ENCODE results near the gene TXNDC2.

Gene TXNDC2

GRCh38 chr18:9927392-9928063 is 41.8 kb downstream of the TXNDC2 start:
- no peak overlapping the region for H4K8ac ChIP-seq (ENCODE audit: low read depth, low read length)
- H3K4me3 ChIP-seq (ENCODE audit: low read length in 2 of 2) = no peak overlapping the region
- no peak overlapping the region for H3K14ac ChIP-seq (ENCODE audit: low read length)
- no peaks in the 10 kb centered on the region for H3K79me1 ChIP-seq (ENCODE audit: low read depth, low read length)
- DNase-seq (ENCODE audit: low spot score) = no peak
- H2BK15ac ChIP-seq (ENCODE audit: low read length) = no peak overlapping the region
- no peak overlapping the region for H3K4ac ChIP-seq (ENCODE audit: low read length)
- H3K27ac ChIP-seq (replicated peaks; ENCODE audit: low read length) = no peak overlapping the region
- no peak overlapping the region for H2BK12ac ChIP-seq (ENCODE audit: low read length)
- H2BK5ac ChIP-seq (ENCODE audit: low read length) = no peak overlapping the region
- H2AK5ac ChIP-seq (ENCODE audit: low read depth, low read length) = no peak overlapping the region
- WGBS, 2 donors (ENCODE audit: extremely low coverage in 2 of 2, insufficient read length in 2 of 2, insufficient replicate concordance in 1 of 2) = no CpG with 5 or more reads among the region's 2 CpGs
- H3K18ac ChIP-seq (ENCODE audit: low read length) = no peak overlapping the region
- H3K36me3 ChIP-seq (replicated peaks in 1 of 2; ENCODE audit: control insufficient read depth in 2 of 2, insufficient read depth in 2 of 2, low read length in 2 of 2) = peaks cover 0 to 15% of the 10 kb centered on the region in 2 donors
- no peaks in the 10 kb centered on the region for H3K9me3 ChIP-seq (replicated peaks in 1 of 2; ENCODE audit: control insufficient read depth in 2 of 2, insufficient read depth in 1 of 2, low read depth in 1 of 2, low read length in 2 of 2)
- H4K91ac ChIP-seq (ENCODE audit: low read depth, low read length, poor library complexity) = no peak overlapping the region
- peaks cover 3 to 7% of the 10 kb centered on the region in 2 donors for H3K4me1 ChIP-seq (ENCODE audit: control insufficient read depth in 2 of 2, insufficient read depth in 1 of 2, low read depth in 1 of 2, low read length in 2 of 2)
- no peak overlapping the region for H2AFZ ChIP-seq (ENCODE audit: low read length)
- H3K27me3 ChIP-seq (ENCODE audit: control insufficient read depth in 3 of 3, insufficient read depth in 3 of 3, low read depth in 1 of 3, low read length in 3 of 3) = no peaks in the 10 kb centered on the region
- H3K9ac ChIP-seq (ENCODE audit: low read depth, low read length, poor library complexity) = no peak overlapping the region
- no peak overlapping the region for H3K4me2 ChIP-seq (ENCODE audit: insufficient read depth, low read length, poor library complexity, severe bottlenecking)
- no peak overlapping the region for H3K23ac ChIP-seq (ENCODE audit: low read depth, low read length, poor library complexity)
- no peak overlapping the region for H2BK120ac ChIP-seq (ENCODE audit: low read depth, low read length)

- no peak overlapping the region for H2BK12ac ChIP-seq (ENCODE audit: low read length)
- H2BK5ac ChIP-seq (ENCODE audit: low read length) = no peak overlapping the region
- H4K8ac ChIP-seq (ENCODE audit: low read depth, low read length) = no peak overlapping the region
- H3K79me1 ChIP-seq (ENCODE audit: low read depth, low read length) = no peaks in the 10 kb centered on the region
- DNase-seq (ENCODE audit: low spot score) = no peak
- H2BK15ac ChIP-seq (ENCODE audit: low read length) = no peak overlapping the region
- H2AK5ac ChIP-seq (ENCODE audit: low read depth, low read length) = no peak overlapping the region
- H3K9ac ChIP-seq (ENCODE audit: low read depth, low read length, poor library complexity) = no peak overlapping the region
- H3K27me3 ChIP-seq (ENCODE audit: control insufficient read depth in 3 of 3, insufficient read depth in 3 of 3, low read depth in 1 of 3, low read length in 3 of 3) = no peaks in the 10 kb centered on the region
- no peak overlapping the region for H3K4me3 ChIP-seq (ENCODE audit: low read length in 2 of 2)
- H2AFZ ChIP-seq (ENCODE audit: low read length) = no peak overlapping the region
- no peak overlapping the region for H3K18ac ChIP-seq (ENCODE audit: low read length)
- peaks cover 0 to 27% of the 10 kb centered on the region in 2 donors for H3K36me3 ChIP-seq (replicated peaks in 1 of 2; ENCODE audit: control insufficient read depth in 2 of 2, insufficient read depth in 2 of 2, low read length in 2 of 2)
- WGBS, 2 donors (ENCODE audit: extremely low coverage in 2 of 2, insufficient read length in 2 of 2, insufficient replicate concordance in 1 of 2) = no CpG with 5 or more reads among the region's 5 CpGs
- no peak overlapping the region for H3K14ac ChIP-seq (ENCODE audit: low read length)
- no peaks in the 10 kb centered on the region for H3K9me3 ChIP-seq (replicated peaks in 1 of 2; ENCODE audit: control insufficient read depth in 2 of 2, insufficient read depth in 1 of 2, low read depth in 1 of 2, low read length in 2 of 2)
- no peak overlapping the region for H4K91ac ChIP-seq (ENCODE audit: low read depth, low read length, poor library complexity)
- no peak overlapping the region for H2BK120ac ChIP-seq (ENCODE audit: low read depth, low read length)
- H3K4me1 ChIP-seq (ENCODE audit: control insufficient read depth in 2 of 2, insufficient read depth in 1 of 2, low read depth in 1 of 2, low read length in 2 of 2) = peaks cover 3 to 6% of the 10 kb centered on the region in 2 donors
- no peak overlapping the region for H3K27ac ChIP-seq (replicated peaks; ENCODE audit: low read length)
- H3K4ac ChIP-seq (ENCODE audit: low read length) = no peak overlapping the region
- H3K23ac ChIP-seq (ENCODE audit: low read depth, low read length, poor library complexity) = no peak overlapping the region
- H3K4me2 ChIP-seq (ENCODE audit: insufficient read depth, low read length, poor library complexity, severe bottlenecking) = peak overlapping the region; percentile 11
These were observed 43.0 kb downstream of the TXNDC2 start for GRCh38 chr18:9928646-9929259.

GRCh38 chr18:9930299-9930884 is 44.6 kb downstream of the TXNDC2 start:
- no peak overlapping the region for H2BK5ac ChIP-seq (ENCODE audit: low read length)
- no peak overlapping the region for H4K91ac ChIP-seq (ENCODE audit: low read depth, low read length, poor library complexity)
- no peak overlapping the region for H2BK15ac ChIP-seq (ENCODE audit: low read length)
- H3K27ac ChIP-seq (replicated peaks; ENCODE audit: low read length) = no peak overlapping the region
- no peak overlapping the region for H2BK12ac ChIP-seq (ENCODE audit: low read length)
- no CpG with 5 or more reads among the region's 3 CpGs for WGBS, 2 donors (ENCODE audit: extremely low coverage in 2 of 2, insufficient read length in 2 of 2, insufficient replicate concordance in 1 of 2)
- H3K18ac ChIP-seq (ENCODE audit: low read length) = no peak overlapping the region
- no peak overlapping the region for H2AFZ ChIP-seq (ENCODE audit: low read length)
- H2AK5ac ChIP-seq (ENCODE audit: low read depth, low read length) = no peak overlapping the region
- no peaks in the 10 kb centered on the region for H3K27me3 ChIP-seq (ENCODE audit: control insufficient read depth in 3 of 3, insufficient read depth in 3 of 3, low read depth in 1 of 3, low read length in 3 of 3)
- no peak overlapping the region for H4K8ac ChIP-seq (ENCODE audit: low read depth, low read length)
- no peak overlapping the region for H3K23ac ChIP-seq (ENCODE audit: low read depth, low read length, poor library complexity)
- H3K9ac ChIP-seq (ENCODE audit: low read depth, low read length, poor library complexity) = no peak overlapping the region
- H3K4me2 ChIP-seq (ENCODE audit: insufficient read depth, low read length, poor library complexity, severe bottlenecking) = no peak overlapping the region
- DNase-seq (ENCODE audit: low spot score) = no peak
- H2BK120ac ChIP-seq (ENCODE audit: low read depth, low read length) = no peak overlapping the region
- peaks cover 2% of the 10 kb centered on the region for H3K79me1 ChIP-seq (ENCODE audit: low read depth, low read length)
- no peak overlapping the region for H3K4ac ChIP-seq (ENCODE audit: low read length)
- H3K9me3 ChIP-seq (replicated peaks in 1 of 2; ENCODE audit: control insufficient read depth in 2 of 2, insufficient read depth in 1 of 2, low read depth in 1 of 2, low read length in 2 of 2) = no peaks in the 10 kb centered on the region
- H3K36me3 ChIP-seq (replicated peaks in 1 of 2; ENCODE audit: control insufficient read depth in 2 of 2, insufficient read depth in 2 of 2, low read length in 2 of 2) = peaks cover 0 to 37% of the 10 kb centered on the region in 2 donors
- no peak overlapping the region for H3K14ac ChIP-seq (ENCODE audit: low read length)
- no peak overlapping the region for H3K4me3 ChIP-seq (ENCODE audit: low read length in 2 of 2)
- peaks cover 3 to 6% of the 10 kb centered on the region in 2 donors for H3K4me1 ChIP-seq (ENCODE audit: control insufficient read depth in 2 of 2, insufficient read depth in 1 of 2, low read depth in 1 of 2, low read length in 2 of 2)

- Histone ChIP-seq H3K18ac (ENCODE audit: low read length) (no peak overlapping the region), H2BK5ac (ENCODE audit: low read length) (no peak overlapping the region), H3K36me3 (replicated peaks in 1 of 2; ENCODE audit: control insufficient read depth in 2 of 2, insufficient read depth in 2 of 2, low read length in 2 of 2) (peaks cover 0 to 43% of the 10 kb centered on the region in 2 donors), H3K27ac (replicated peaks; ENCODE audit: low read length) (no peak overlapping the region), H3K27me3 (ENCODE audit: control insufficient read depth in 3 of 3, insufficient read depth in 3 of 3, low read depth in 1 of 3, low read length in 3 of 3) (no peaks in the 10 kb centered on the region), H2AK5ac (ENCODE audit: low read depth, low read length) (no peak overlapping the region), H2BK15ac (ENCODE audit: low read length) (no peak overlapping the region), H3K14ac (ENCODE audit: low read length) (no peak overlapping the region), H4K8ac (ENCODE audit: low read depth, low read length) (no peak overlapping the region), H2AFZ (ENCODE audit: low read length) (no peak overlapping the region), H3K4me1 (ENCODE audit: control insufficient read depth in 2 of 2, insufficient read depth in 1 of 2, low read depth in 1 of 2, low read length in 2 of 2) (peaks cover 3 to 6% of the 10 kb centered on the region in 2 donors), H3K4me3 (ENCODE audit: low read length in 2 of 2) (no peak overlapping the region), H3K9ac (ENCODE audit: low read depth, low read length, poor library complexity) (no peak overlapping the region), H3K79me1 (ENCODE audit: low read depth, low read length) (peaks cover 2% of the 10 kb centered on the region), H4K91ac (ENCODE audit: low read depth, low read length, poor library complexity) (no peak overlapping the region), H3K4ac (ENCODE audit: low read length) (no peak overlapping the region), H3K4me2 (ENCODE audit: insufficient read depth, low read length, poor library complexity, severe bottlenecking) (no peak overlapping the region), H3K9me3 (replicated peaks in 1 of 2; ENCODE audit: control insufficient read depth in 2 of 2, insufficient read depth in 1 of 2, low read depth in 1 of 2, low read length in 2 of 2) (no peaks in the 10 kb centered on the region), H2BK120ac (ENCODE audit: low read depth, low read length) (no peak overlapping the region), H3K23ac (ENCODE audit: low read depth, low read length, poor library complexity) (no peak overlapping the region), H2BK12ac (ENCODE audit: low read length) (no peak overlapping the region)
- no peak for DNase-seq (ENCODE audit: low spot score)
- WGBS, 2 donors (ENCODE audit: extremely low coverage in 2 of 2, insufficient read length in 2 of 2, insufficient replicate concordance in 1 of 2) = no CpG with 5 or more reads among the region's 1 CpG
These were observed 45.4 kb downstream of the TXNDC2 start for GRCh38 chr18:9931146-9931545.

Measured in neuronal stem cell (in vitro differentiated cells).